GM12878 (cell line): ENCODE measurements around the gene RAB24. TPM values are rescaled to one million over a fixed set of nuclear protein-coding genes. Genes with fewer than 3 reads are reported as not detected.

Experiments used
- ATAC-seq: fragments of 200-7000 bp; cut with Tn5 transposase; 3 replicates; pipeline ENCODE4 v1.9.1; 2020; ENCODE audit warnings: mild to moderate bottlenecking, moderate library complexity
- BruUV-seq: library from RNA; stranded (reverse); fragments of 400-500 nt; replicated peaks from 2 replicates; lab custom pipeline; 2021; lab: Mats Ljungman, UMichigan
- CTCF ChIA-PET: fragments of 300-600 bp; sonication (Branson Sonifier 250); formaldehyde crosslinking; extraction: SDS; loops from one replicate; lab custom pipeline; 2021; ENCODE audit warnings: inconsistent platforms; lab: Yijun Ruan, JAX
- POLR2A ChIA-PET: fragments of 350-600 bp; formaldehyde crosslinking; extraction: SDS; loops from one replicate; lab custom pipeline; 2021; ENCODE audit warnings: inconsistent platforms; lab: Charles Lee
- RAD21 ChIA-PET: fragments of 300-600 bp; sonication (Branson Sonifier 250); formaldehyde crosslinking; loops from one replicate; lab custom pipeline; 2023; ENCODE audit warnings: antibody characterized with exemption; ENCODE audit not compliant: unreplicated experiment; lab: Charles Lee
- SMC1A ChIA-PET: fragments of 300-600 bp; sonication (Branson Sonifier 250); formaldehyde crosslinking; loops from one replicate; lab custom pipeline; 2023; ENCODE audit not compliant: unreplicated experiment, uncharacterized antibody; lab: Charles Lee
- DNase-seq: peaks from one replicate; pipeline ENCODE4 v3.0.0-alpha.2; 2011; ENCODE audit warnings: low read depth, low spot score
- FAIRE-seq: peaks from 3 replicates; lab custom pipeline; 2011; peaks lifted over from hg19 to GRCh38; lab: Jason Lieb, UNC
- H2AFZ ChIP-seq: 2 replicates; pipeline ENCODE4 v1.6.0; 2011; ENCODE audit warnings: low read depth, low read length, control low read depth; ENCODE audit not compliant: control insufficient read depth
- H3K27ac ChIP-seq: 2 replicates; pipeline ENCODE4 v1.5.1; 2011; ENCODE audit warnings: control low read depth; ENCODE audit not compliant: control insufficient read depth, insufficient read depth
- H3K27me3 ChIP-seq, 2 experiments: replicated peaks in 1 of 2; 2 replicates each; pipeline versions ENCODE4 v1.6.0 to v1.6.1; 2011; ENCODE audit warnings: low read length in 1 of 2; ENCODE audit not compliant: control insufficient read depth in 2 of 2, insufficient read depth in 2 of 2
- H3K36me3 ChIP-seq, 2 experiments: 2 replicates each; pipeline ENCODE4 v1.5.1; 2011; ENCODE audit warnings: low read length in 1 of 2; ENCODE audit not compliant: control insufficient read depth in 2 of 2, insufficient read depth in 2 of 2
- H3K4me1 ChIP-seq: 2 replicates; pipeline ENCODE4 v1.6.1; 2011; ENCODE audit warnings: mild to moderate bottlenecking, low read length, moderate library complexity, mixed read lengths; ENCODE audit not compliant: control insufficient read depth, insufficient read depth
- H3K4me2 ChIP-seq: 2 replicates; pipeline ENCODE4 v1.6.0; 2011; ENCODE audit warnings: control low read depth; ENCODE audit not compliant: control insufficient read depth, insufficient read depth
- H3K4me3 ChIP-seq: fragments of 200-600 bp; sonication (generic); 2 replicates; pipeline ENCODE4 v1.5.1; 2016
- H3K79me2 ChIP-seq: 2 replicates; pipeline ENCODE4 v1.6.0; 2011; ENCODE audit warnings: low read length; ENCODE audit not compliant: control insufficient read depth, insufficient read depth
- H3K9ac ChIP-seq: 2 replicates; pipeline ENCODE4 v1.8.0; 2011; ENCODE audit warnings: low read length, control low read depth, mixed read lengths; ENCODE audit not compliant: control insufficient read depth, insufficient read depth
- H3K9me3 ChIP-seq: replicated peaks from 3 replicates; pipeline ENCODE4 v1.5.1; 2011; ENCODE audit warnings: mild to moderate bottlenecking, low read length; ENCODE audit not compliant: control insufficient read depth, insufficient read depth
- H4K20me1 ChIP-seq: 2 replicates; pipeline ENCODE4 v1.6.0; 2011; ENCODE audit not compliant: control insufficient read depth, insufficient read depth
- ATF2 ChIP-seq: IDR thresholded peaks from 2 replicates; pipeline ENCODE4 v1.6.1; 2012; ENCODE audit warnings: low read length, inconsistent platforms
- BCLAF1 ChIP-seq: fragments of 450-650 bp; IDR thresholded peaks from 2 replicates; pipeline ENCODE4 v1.6.1; 2017; ENCODE audit warnings: antibody characterized with exemption, mild to moderate bottlenecking, moderate library complexity
- CBFB ChIP-seq: IDR thresholded peaks from 2 replicates; pipeline ENCODE4 v1.6.1; 2016; ENCODE audit warnings: antibody characterized with exemption, low read depth
- CBX5 ChIP-seq: sonication (generic); IDR thresholded peaks from 2 replicates; pipeline ENCODE4 v1.6.1; 2016; ENCODE audit warnings: low read depth, moderate library complexity, mild to moderate bottlenecking, inconsistent platforms
- MAX ChIP-seq: IDR thresholded peaks from 2 replicates; pipeline ENCODE4 v1.6.1; 2012; ENCODE audit warnings: low read depth, low read length, improper control_type of control experiment
- NFIC ChIP-seq: IDR thresholded peaks from 2 replicates; pipeline ENCODE4 v1.6.1; 2012; ENCODE audit warnings: low read depth, mild to moderate bottlenecking, inconsistent platforms, low read length, moderate library complexity
- POLR2AphosphoS5 ChIP-seq: IDR thresholded peaks from 2 replicates; pipeline ENCODE4 v1.6.1; 2011; ENCODE audit warnings: mild to moderate bottlenecking, low read length, inconsistent platforms
- RUNX3 ChIP-seq: IDR thresholded peaks from 2 replicates; pipeline ENCODE4 v1.6.1; 2012; ENCODE audit warnings: low read length, inconsistent platforms
- SREBF2 ChIP-seq: IDR thresholded peaks from 2 replicates; pipeline ENCODE4 v1.6.1; 2012; ENCODE audit warnings: mild to moderate bottlenecking, low read length
- ZNF217 ChIP-seq: fragments of 450-650 bp; IDR thresholded peaks from 2 replicates; pipeline ENCODE4 v1.6.1; 2017; ENCODE audit warnings: antibody characterized with exemption, mild to moderate bottlenecking
- WGBS: methylation state at CpG from one replicate; pipeline ENCODE4 v1.1.6; 2016; ENCODE audit warnings: low lambda C conversion rate; ENCODE audit not compliant: insufficient replicate concordance, insufficient coverage; ENCODE audit errors: missing lambda C conversion rate; 5-methylcytosine and 5-hydroxymethylcytosine counted together
- in situ Hi-C: fragments of 300-500 bp; cut with MboI; formaldehyde crosslinking; loops from 9 replicates; pipeline ENCODE4 v1.14.3; 2018; ENCODE audit warnings: mixed read lengths
- intact Hi-C: fragments of 100-400 bp; cut with micrococcal nuclease; formaldehyde crosslinking; loops from one replicate; pipeline ENCODE4 v1.14.2; 2022; ENCODE audit not compliant: unreplicated experiment
- polyA plus RNA-seq, 11 experiments: library from polyadenylated mRNA; depleted of rRNA in 4 of 11; unstranded in 6 of 11; stranded (reverse) in 5 of 11; fragments of >200 nt; fragmentation: Nextera tagmentation in 4 of 11; fragmentation: Illumina TruSeq in 1 of 11; extraction: Ambion mirVana in 4 of 11; extraction: Trizol in 1 of 11; gene quantifications; 1 replicate in 1 of 11; 2 replicates in 10 of 11; pipeline versions ENCODE4 v1.2.1 to v1.2.3, GENCODE V29; 2011 to 2016; ENCODE audit warnings: inconsistent platforms in 2 of 11, missing spikeins in 2 of 11, low read depth in 1 of 11
- total RNA-seq, 4 experiments: library from RNA; depleted of rRNA in 3 of 4; stranded (reverse); fragments of >200 nt in 3 of 4; fragmentation: Illumina TruSeq in 1 of 4; extraction: Trizol in 1 of 4; gene quantifications; 2 replicates each; pipeline versions ENCODE4 v1.2.1 to v1.2.3, GENCODE V29; 2013 to 2021
- TF ChIP-seq, protein P1 (sequence below), 3 experiments: IDR thresholded peaks in 2 of 3; conservative IDR thresholded peaks in 1 of 3; 2 replicates each; pipeline ENCODE4 v1.5.1; 2011; ENCODE audit warnings: low read depth in 3 of 3, low read length in 3 of 3, mild to moderate bottlenecking in 3 of 3, control low read depth in 2 of 3, moderate library complexity in 2 of 3, inconsistent platforms in 1 of 3, mixed read lengths in 1 of 3; ENCODE audit not compliant: control insufficient read depth in 2 of 3, insufficient read depth in 1 of 3; ENCODE audit errors: extremely low read depth in 1 of 3
- TF ChIP-seq, protein P2 (sequence below): fragments of 450-650 bp; IDR thresholded peaks from 2 replicates; pipeline ENCODE4 v1.6.1; 2018; ENCODE audit warnings: mild to moderate bottlenecking, low read depth, moderate library complexity; ENCODE audit not compliant: partially characterized antibody

Gene RAB24
- total and polyA plus RNA-seq, 10 of the 15 experiments (the other 5 are each of a cell fraction or from before 2014, with no cell fraction given) = 8.0 to 44.4 (median 24.4) TPM

DNA sequence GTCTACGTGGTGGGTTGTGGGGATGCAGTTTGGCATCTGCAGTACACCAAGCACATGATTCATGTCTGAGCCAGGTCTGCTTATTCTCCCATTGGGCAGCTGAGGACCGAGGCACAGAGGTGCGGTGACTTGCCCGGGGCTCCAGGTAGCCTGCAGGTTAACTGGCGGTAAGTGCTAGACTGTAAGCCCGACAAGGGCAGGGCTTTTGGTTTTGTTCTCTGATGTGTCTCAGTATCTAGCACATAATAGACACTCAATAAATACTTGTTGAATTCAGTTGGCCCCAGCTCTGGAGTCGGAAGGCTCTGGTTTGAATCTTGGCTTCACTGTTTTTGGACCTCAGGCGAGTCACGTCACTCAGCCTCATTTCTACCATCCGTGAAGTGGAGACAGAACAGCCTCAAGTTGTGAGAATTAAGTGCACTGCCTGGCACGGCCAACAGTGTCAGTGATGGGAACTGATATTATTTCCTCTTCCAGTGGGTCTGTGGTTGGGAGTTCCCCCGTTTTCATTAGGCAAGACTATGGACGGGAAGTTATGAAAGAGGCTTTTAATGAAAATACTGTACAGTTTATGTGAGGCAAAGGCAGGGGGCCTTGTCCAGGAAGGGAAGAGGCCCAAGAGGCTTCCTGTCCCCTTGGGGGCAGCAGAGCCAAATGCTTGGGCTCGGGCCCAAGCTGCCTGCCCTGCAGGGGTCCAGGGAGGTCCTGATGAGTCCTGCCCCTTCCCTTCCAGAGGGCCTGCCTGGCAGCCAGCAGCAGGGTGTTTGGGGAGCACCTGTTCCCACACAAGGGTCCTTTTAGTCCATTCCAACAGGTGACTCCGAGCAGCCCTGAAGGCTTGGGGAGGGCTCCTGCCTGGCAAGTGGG, 3.4 kb upstream of the RAB24 start:
- ChIA-PET SMC1A (interaction anchor here (1.4 kb wide), 1 partner anchor 152 kb away, joined by 3 read pairs; no protein-coding TSS in a partner anchor), POLR2A (no interaction called here), CTCF (interaction anchor here (1.0 to 3.6 kb wide), 3 partner anchors 12 to 195 kb away, joined by 3 to 22 read pairs (median 4); no protein-coding TSS in a partner anchor), RAD21 (no interaction called here)
- Histone ChIP-seq H3K9ac (no peak overlapping the region), H3K4me3 (no peak overlapping the region), H3K4me1 (peaks cover 26% of the 10 kb centered on the region), H3K4me2 (no peak overlapping the region), H3K27me3 (no peaks in the 10 kb centered on the region), H4K20me1 (no peaks in the 10 kb centered on the region), H2AFZ (no peak overlapping the region), H3K9me3 (no peaks in the 10 kb centered on the region), H3K27ac (no peak overlapping the region; the same call in 1 of the 2 replicates), H3K79me2 (peaks cover 48% of the 10 kb centered on the region), H3K36me3 (peaks cover 7 to 16% of the 10 kb centered on the region in 2 experiments)
- intact Hi-C loops = loop anchor here (10.0 kb wide), 1 partner anchor 288 kb away; the partner anchor contains the start of gene TMED9
- ATAC-seq (no peak), FAIRE-seq (no peak), DNase-seq (no peak)
- no TSS peak for BruUV-seq
- WGBS = 50% methylated on average over 15 of the region's 15 CpGs
- in situ Hi-C loops = no loop called here
- TF ChIP-seq, protein P1, sequence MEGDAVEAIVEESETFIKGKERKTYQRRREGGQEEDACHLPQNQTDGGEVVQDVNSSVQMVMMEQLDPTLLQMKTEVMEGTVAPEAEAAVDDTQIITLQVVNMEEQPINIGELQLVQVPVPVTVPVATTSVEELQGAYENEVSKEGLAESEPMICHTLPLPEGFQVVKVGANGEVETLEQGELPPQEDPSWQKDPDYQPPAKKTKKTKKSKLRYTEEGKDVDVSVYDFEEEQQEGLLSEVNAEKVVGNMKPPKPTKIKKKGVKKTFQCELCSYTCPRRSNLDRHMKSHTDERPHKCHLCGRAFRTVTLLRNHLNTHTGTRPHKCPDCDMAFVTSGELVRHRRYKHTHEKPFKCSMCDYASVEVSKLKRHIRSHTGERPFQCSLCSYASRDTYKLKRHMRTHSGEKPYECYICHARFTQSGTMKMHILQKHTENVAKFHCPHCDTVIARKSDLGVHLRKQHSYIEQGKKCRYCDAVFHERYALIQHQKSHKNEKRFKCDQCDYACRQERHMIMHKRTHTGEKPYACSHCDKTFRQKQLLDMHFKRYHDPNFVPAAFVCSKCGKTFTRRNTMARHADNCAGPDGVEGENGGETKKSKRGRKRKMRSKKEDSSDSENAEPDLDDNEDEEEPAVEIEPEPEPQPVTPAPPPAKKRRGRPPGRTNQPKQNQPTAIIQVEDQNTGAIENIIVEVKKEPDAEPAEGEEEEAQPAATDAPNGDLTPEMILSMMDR (IDR thresholded peaks at IDR 0.05 in 2 of 3, conservative IDR thresholded peaks at IDR 0.05 in 1 of 3; ENCODE audit: control insufficient read depth in 2 of 3, extremely low read depth in 1 of 3, insufficient read depth in 1 of 3, low read depth in 3 of 3, low read length in 3 of 3) = peak in 2 of 3 experiments; percentile 6 to 10; a peak in 1 of 6 replicates
- TF ChIP-seq NFIC = 0 out of 2 replicates have a peak, but pooled peaks have one; percentile 28
- TF ChIP-seq ZNF217 = no peak
- TF ChIP-seq BCLAF1 = no peak
- TF ChIP-seq MAX = no peak
- TF ChIP-seq POLR2AphosphoS5 = peak; percentile 47; the same call in 1 of the 2 replicates
- TF ChIP-seq RUNX3 = peak; percentile 61
- no peak for TF ChIP-seq SREBF2
- no peak for TF ChIP-seq CBFB
- TF ChIP-seq, protein P2, sequence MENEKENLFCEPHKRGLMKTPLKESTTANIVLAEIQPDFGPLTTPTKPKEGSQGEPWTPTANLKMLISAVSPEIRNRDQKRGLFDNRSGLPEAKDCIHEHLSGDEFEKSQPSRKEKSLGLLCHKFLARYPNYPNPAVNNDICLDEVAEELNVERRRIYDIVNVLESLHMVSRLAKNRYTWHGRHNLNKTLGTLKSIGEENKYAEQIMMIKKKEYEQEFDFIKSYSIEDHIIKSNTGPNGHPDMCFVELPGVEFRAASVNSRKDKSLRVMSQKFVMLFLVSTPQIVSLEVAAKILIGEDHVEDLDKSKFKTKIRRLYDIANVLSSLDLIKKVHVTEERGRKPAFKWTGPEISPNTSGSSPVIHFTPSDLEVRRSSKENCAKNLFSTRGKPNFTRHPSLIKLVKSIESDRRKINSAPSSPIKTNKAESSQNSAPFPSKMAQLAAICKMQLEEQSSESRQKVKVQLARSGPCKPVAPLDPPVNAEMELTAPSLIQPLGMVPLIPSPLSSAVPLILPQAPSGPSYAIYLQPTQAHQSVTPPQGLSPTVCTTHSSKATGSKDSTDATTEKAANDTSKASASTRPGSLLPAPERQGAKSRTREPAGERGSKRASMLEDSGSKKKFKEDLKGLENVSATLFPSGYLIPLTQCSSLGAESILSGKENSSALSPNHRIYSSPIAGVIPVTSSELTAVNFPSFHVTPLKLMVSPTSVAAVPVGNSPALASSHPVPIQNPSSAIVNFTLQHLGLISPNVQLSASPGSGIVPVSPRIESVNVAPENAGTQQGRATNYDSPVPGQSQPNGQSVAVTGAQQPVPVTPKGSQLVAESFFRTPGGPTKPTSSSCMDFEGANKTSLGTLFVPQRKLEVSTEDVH = no peak
- no peak for TF ChIP-seq CBX5
- TF ChIP-seq ATF2 = 0 out of 2 replicates have a peak, but pooled peaks have one; percentile 29
